PC-9 (cell line): Measurements from ENCODE around the gene FABP1.

Experiments
- CTCF ChIP-seq: fragments of 200-600 bp; sonication (generic); conservative IDR thresholded peaks from 2 replicates; pipeline ENCODE4 v1.6.1; 2017; ENCODE audit warnings: mixed run types, antibody characterized with exemption, mild to moderate bottlenecking, moderate library complexity
- EZH2 ChIP-seq: fragments of 200-600 bp; sonication (generic); IDR thresholded peaks from 2 replicates; pipeline ENCODE4 v1.8.0; 2017; ENCODE audit warnings: antibody characterized with exemption, low read depth

DNA sequence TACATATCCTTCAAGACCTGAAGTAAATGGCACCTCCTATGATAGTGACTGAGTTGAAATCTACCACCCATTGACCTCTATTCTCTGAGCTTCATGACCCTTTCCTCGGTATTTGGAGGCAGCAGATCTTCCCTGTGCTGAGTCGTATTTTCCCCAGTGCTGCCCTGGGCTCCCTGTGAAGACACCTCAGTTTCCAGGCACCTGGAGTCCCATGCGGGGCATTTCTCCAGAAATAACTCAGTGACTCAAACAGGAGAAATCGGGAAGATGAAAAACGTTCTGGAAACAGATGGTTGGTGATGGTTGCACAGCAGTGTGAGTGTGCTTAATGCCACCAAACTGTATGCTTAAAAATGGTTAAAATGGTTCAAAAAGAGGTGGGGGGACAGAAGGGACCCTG lies 42.3 kb downstream of the FABP1 start:
- no peak for TF ChIP-seq CTCF
- no peak for TF ChIP-seq EZH2
